ENCODE data around the gene ATG4C.

DNA sequence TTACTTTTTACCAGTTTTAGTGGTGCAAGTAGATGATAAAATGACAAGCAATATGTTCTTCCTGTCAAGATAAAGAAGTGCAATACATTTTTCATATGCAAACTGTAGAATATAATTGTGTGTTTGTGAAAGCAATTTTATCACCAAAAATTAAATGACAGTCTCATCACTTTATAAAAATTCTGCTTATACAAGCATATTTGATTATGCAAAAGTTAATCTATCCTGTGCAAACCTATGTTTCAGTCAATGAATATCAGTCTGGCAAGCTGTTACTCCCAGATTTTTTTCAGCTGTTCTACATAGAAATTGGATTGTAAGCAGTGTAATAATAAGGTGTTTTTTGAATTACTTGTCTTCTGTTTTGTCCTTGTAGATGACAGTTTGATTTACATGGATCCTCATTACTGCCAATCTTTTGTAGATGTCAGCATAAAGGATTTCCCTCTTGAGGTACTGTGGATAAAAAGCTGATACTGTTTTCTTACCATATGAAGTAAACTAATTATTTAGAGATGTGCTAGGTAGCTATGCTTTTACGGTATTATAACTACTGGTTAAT is 50.5 kb downstream of the ATG4C start:
- TF ChIP-seq, protein P1, sequence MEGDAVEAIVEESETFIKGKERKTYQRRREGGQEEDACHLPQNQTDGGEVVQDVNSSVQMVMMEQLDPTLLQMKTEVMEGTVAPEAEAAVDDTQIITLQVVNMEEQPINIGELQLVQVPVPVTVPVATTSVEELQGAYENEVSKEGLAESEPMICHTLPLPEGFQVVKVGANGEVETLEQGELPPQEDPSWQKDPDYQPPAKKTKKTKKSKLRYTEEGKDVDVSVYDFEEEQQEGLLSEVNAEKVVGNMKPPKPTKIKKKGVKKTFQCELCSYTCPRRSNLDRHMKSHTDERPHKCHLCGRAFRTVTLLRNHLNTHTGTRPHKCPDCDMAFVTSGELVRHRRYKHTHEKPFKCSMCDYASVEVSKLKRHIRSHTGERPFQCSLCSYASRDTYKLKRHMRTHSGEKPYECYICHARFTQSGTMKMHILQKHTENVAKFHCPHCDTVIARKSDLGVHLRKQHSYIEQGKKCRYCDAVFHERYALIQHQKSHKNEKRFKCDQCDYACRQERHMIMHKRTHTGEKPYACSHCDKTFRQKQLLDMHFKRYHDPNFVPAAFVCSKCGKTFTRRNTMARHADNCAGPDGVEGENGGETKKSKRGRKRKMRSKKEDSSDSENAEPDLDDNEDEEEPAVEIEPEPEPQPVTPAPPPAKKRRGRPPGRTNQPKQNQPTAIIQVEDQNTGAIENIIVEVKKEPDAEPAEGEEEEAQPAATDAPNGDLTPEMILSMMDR (conservative IDR thresholded peaks at IDR 0.05) = no peak
- TF ChIP-seq ZFX (IDR thresholded peaks at IDR 0.05) = no peak
